Stimulated activated CD8-positive, alpha-beta memory T cell treated with anti-CD3 and anti-CD28 coated beads, Interleukin-7, amount 100 ng/mL, for 4 hours (primary cell): ENCODE measurements around the gene ZNF77.
"Not testable (repeated sequence)": the region's sequence is repeated elsewhere in the genome, so short reads cannot be mapped to it uniquely, and the experiment has no call there.

ENCODE experiments used
- DNase-seq, 2 donors: peaks; one replicate each; pipeline ENCODE4 v3.0.0-alpha.2; 2020; ENCODE audit warnings: low read depth in 2 of 2

ZNF77 gene

DNA sequence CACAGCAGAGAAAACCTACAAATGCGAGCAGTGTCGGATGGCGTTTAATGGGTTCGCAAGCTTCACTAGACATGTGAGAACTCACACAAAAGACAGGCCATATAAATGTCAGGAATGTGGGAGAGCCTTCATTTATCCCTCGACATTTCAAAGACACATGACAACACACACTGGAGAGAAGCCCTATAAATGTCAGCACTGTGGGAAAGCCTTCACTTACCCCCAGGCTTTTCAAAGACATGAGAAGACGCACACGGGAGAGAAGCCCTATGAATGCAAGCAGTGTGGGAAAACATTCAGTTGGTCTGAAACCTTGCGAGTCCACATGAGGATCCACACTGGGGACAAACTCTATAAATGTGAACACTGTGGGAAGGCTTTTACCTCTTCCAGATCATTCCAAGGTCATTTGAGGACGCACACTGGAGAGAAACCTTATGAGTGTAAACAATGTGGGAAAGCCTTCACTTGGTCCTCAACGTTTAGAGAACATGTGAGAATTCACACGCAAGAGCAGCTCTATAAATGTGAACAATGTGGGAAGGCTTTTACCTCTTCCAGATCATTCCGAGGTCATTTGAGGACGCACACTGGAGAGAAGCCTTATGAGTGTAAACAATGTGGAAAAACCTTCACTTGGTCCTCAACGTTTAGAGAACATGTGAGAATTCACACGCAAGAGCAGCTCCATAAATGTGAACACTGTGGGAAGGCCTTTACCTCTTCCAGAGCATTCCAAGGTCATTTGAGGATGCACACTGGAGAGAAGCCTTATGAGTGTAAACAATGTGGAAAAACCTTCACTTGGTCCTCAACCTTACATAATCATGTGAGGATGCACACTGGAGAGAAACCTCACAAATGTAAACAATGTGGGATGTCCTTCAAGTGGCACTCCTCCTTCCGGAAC is 27.2 kb downstream of the ZNF77 start:
- DNase-seq: no peak

DNA sequence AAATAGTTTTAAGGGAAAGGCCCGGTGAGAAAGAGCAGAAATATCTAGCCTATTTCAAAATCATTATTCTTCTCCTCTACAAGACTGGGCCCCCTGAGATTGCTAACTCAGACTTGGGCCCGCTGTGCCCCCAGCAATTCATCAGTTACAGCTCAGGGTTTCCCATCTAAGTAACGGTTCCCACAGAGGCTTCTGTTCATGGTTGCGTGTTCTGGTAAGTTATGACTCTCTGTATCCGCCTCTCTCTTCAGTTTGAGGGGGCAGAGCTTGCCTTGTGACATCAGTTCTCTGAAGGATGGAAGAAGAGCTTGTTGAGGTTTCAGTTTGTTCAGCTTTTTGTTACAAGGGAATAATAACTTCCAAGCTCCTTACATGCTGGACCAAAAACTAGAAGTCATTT is 32.5 kb downstream of the ZNF77 start:
- no peak for DNase-seq

- DNase-seq: no peak
These were observed 38.1 kb downstream of the ZNF77 start for GRCh38 chr19:2906631-2907195.

DNA sequence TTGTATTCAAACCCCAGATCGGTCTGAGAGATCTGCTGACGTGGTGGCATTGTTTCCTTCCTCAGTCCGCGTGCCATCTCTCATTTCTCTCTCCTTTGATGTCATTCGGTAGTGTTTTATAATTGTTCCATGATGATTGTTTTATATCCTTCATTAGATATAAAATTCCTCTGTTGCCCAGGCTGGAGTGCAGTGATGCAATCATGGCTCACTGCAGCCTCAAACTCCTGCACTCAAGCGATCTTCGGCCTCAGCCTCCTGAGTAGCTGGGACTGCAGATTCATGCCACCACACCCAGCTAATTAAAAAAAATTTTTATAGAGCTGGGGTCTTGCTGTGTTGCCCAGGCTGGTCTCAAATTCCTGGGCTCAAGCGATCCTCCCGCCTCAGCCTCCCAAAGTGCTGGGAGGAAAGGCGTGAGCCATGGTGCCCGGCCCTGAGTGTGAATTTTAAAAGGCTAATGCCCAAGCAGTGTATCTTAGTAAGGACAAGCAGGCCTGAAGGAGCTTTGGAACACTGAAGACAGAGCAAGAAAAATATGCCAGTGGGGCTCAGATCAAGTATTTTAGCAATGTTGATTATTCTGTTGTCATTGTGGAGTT is 38.8 kb downstream of the ZNF77 start:
- no peak for DNase-seq

DNA sequence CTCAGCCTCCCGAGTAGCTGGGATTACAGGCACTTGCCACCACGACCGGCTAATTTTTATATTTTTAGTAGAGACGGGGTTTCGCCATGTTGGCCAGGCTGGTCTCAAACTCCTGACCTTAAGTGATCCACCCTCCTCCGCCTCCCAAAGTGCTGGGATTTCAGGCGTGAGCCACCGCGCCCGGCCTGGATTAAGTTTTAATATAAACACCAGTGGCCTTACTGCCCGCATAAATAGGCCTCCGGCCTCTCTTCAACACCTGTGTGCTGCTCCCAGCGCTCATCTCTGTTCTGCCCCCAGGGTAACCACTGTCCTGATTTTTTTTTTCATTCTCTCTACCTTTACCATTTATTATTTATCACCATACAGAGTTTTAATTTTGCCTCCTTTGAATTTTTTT is 41.4 kb downstream of the ZNF77 start:
- DNase-seq: not testable (repeated sequence)

DNA sequence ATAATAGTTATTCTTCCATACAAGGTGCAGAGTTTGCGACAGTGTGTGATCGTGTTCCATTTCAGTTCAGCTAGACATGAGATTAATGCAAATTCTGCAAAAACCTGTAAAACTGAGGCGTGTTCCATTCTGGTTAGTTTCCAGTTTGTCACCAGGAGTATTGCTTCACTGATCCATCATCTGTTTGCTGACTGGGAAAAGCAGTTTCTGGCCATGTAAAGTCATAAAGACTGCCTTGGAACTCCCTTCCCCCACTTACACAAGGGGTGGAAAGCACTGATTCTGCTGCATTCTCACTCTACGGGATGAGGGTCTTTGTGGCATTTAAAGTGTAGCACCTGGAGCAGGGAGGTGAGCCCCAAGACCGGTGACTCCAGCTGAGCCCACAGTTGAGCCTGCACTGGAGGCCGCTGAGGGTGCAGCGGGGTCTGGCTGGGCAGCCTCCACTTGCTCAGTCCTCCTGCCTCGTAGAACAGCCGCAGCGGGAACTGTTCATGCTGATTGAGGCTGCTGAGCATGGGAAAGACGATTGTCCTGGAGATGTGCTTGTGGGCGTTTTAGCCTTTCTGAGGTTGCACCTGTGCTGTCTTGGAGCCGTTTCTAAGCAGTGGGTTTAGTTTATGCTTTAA is 42.1 kb downstream of the ZNF77 start:
- no peak for DNase-seq

GRCh38 chr19:2900296-2901252 is 44.2 kb downstream of the ZNF77 start, which contains the start of gene ZNF57:
ZNF57 (plus strand) TSS chr19:2900928; CDS start chr19:2901046, 118 bp downstream.
- DNase-seq: peak; percentile 97 to 99

GRCh38 chr19:2896694-2897093 is 48.1 kb downstream of the ZNF77 start:
- no peak for DNase-seq

DNA sequence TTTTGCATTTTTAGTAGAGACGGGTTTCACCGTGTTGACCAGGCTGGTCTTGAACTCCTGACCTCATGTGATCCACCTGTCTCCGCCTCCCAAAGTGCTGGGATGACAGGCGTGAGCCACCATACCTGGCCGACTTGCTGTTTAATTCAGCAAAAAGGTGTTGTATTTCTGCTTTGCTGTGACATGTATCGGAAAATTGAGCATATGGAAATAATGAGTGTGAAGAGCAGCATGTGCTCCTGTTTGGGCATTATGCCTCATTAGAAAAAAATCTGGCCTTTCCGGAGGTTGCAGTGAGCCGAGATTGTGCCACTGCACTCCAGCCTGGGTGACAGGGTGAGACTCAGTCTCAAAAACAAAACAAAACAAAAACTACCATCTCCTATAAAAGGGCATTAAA is 54.2 kb downstream of the ZNF77 start:
- not testable (repeated sequence) for DNase-seq

GRCh38 chr19:2888731-2889224 is 56.0 kb downstream of the ZNF77 start:
- peak; percentile 15 to 51 for DNase-seq

GRCh38 chr19:2887391-2887914 is 57.3 kb downstream of the ZNF77 start:
- no peak for DNase-seq

- DNase-seq: no peak
These were observed 59.0 kb downstream of the ZNF77 start for GRCh38 chr19:2885736-2886135.

- DNase-seq: no peak
These were observed 60.9 kb downstream of the ZNF77 start for GRCh38 chr19:2883686-2884439.
